Germinal center (tissue), 1 donor: ENCODE measurements around the gene SMCHD1.

Experiments
- DNase-seq: peaks from one replicate; pipeline ENCODE4 v3.0.0; 2012; ENCODE audit warnings: mixed read lengths, low spot score

The SMCHD1 gene

GRCh38 chr18:2655178-2655953, at the start of gene SMCHD1:
SMCHD1 (plus strand) TSS chr18:2655726; CDS start chr18:2656076, 350 bp downstream.
- DNase-seq: peak; percentile 89

GRCh38 chr18:2606335-2606734, 49.2 kb upstream of the SMCHD1 start:
- DNase-seq: no peak

- DNase-seq: no peak
Measured at GRCh38 chr18:2609604-2610003, 45.9 kb upstream of the SMCHD1 start.

GRCh38 chr18:2610549-2610948, 45.0 kb upstream of the SMCHD1 start:
- DNase-seq: no peak

- no peak for DNase-seq
Measured at GRCh38 chr18:2612996-2613395, 42.5 kb upstream of the SMCHD1 start.

GRCh38 chr18:2617401-2617998, 38.0 kb upstream of the SMCHD1 start:
- DNase-seq: no peak

- DNase-seq: no peak
Measured at GRCh38 chr18:2618009-2618408, 37.5 kb upstream of the SMCHD1 start.

- DNase-seq: no peak
Measured at GRCh38 chr18:2625217-2625616, 30.3 kb upstream of the SMCHD1 start.

GRCh38 chr18:2627821-2628276, 27.7 kb upstream of the SMCHD1 start:
- DNase-seq: no peak

- no peak for DNase-seq
Measured at GRCh38 chr18:2629003-2629402, 26.5 kb upstream of the SMCHD1 start.

- DNase-seq: no peak
Measured at GRCh38 chr18:2635586-2635985, 19.9 kb upstream of the SMCHD1 start.

GRCh38 chr18:2636126-2636631, 19.3 kb upstream of the SMCHD1 start:
- DNase-seq: no peak

GRCh38 chr18:2641638-2642037, 13.9 kb upstream of the SMCHD1 start:
- DNase-seq: peak; percentile 70

- DNase-seq: no peak
Measured at GRCh38 chr18:2642771-2643170, 12.8 kb upstream of the SMCHD1 start.

- DNase-seq: no peak
Measured at GRCh38 chr18:2644535-2644934, 11.0 kb upstream of the SMCHD1 start.

- DNase-seq: no peak
Measured at GRCh38 chr18:2651981-2652380, 3.5 kb upstream of the SMCHD1 start.

GRCh38 chr18:2653467-2653866, 2.1 kb upstream of the SMCHD1 start:
- no peak for DNase-seq

GRCh38 chr18:2654169-2654927, 1.2 kb upstream of the SMCHD1 start:
- DNase-seq: no peak

- peak; percentile 71 for DNase-seq
Measured at GRCh38 chr18:2654928-2655177, 673 bp upstream of the SMCHD1 start.

- DNase-seq: no peak
Measured at GRCh38 chr18:2655954-2656236, 369 bp downstream of the SMCHD1 start.

- DNase-seq: peak; percentile 38
Measured at GRCh38 chr18:2656237-2656980, 883 bp downstream of the SMCHD1 start.

- no peak for DNase-seq
Measured at GRCh38 chr18:2656981-2657512, 1.5 kb downstream of the SMCHD1 start.
